Measurements from ENCODE around the gene ANKRD42.

Gene ANKRD42

GRCh38 chr11:83193315-83194280, at the start of gene ANKRD42:
TSS of gene ANKRD42 (plus strand) at chr11:83193712. CDS start at chr11:83194671, 959 bp downstream.
- H3K27me3 ChIP-seq (ENCODE audit: insufficient read depth, low read length, poor library complexity): no peaks in the 10 kb centered on the region
- H3K9ac ChIP-seq (ENCODE audit: low read depth, low read length): peak within 1 kb of the TSS; percentile 68
- H3K4me1 ChIP-seq (ENCODE audit: insufficient read depth, low read length): peaks cover 29% of the 10 kb centered on the region
- DNase-seq (peak; percentile 83), ATAC-seq (ENCODE audit: insufficient read depth, low read depth) (peak; percentile 90)
- peak within 1 kb of the TSS; percentile 96 for H2AFZ ChIP-seq (ENCODE audit: low read depth, low read length)
- H3K27ac ChIP-seq (ENCODE audit: low read length): peak within 1 kb of the TSS; percentile 82
- no peaks in the 10 kb centered on the region for H3K9me3 ChIP-seq (ENCODE audit: insufficient read depth, low read length, severe bottlenecking)
- peaks cover 16% of the 10 kb centered on the region for H3K79me2 ChIP-seq (ENCODE audit: insufficient read depth, low read length)
- H3K36me3 ChIP-seq (ENCODE audit: insufficient read depth, low read length): peaks cover 16% of the 10 kb centered on the region
- no peaks in the 10 kb centered on the region; the same call in 1 of the 2 replicates for H4K20me1 ChIP-seq (ENCODE audit: insufficient read depth, low read length)
- peak within 1 kb of the TSS; percentile 75 to 98 for H3K4me3 ChIP-seq (ENCODE audit: low read depth in 1 of 2, low read length in 2 of 2)
- peak within 1 kb of the TSS; percentile 100 for H3K4me2 ChIP-seq (ENCODE audit: insufficient read depth, low read length)
- TF ChIP-seq EZH2 (IDR thresholded peaks at IDR 0.05; ENCODE audit: borderline replicate concordance, low read depth, low read length, severe bottlenecking) (no peak), CTCF (IDR thresholded peaks at IDR 0.05; ENCODE audit: borderline replicate concordance, extremely low read depth, low read length, poor library complexity, severe bottlenecking) (no peak)

DNA sequence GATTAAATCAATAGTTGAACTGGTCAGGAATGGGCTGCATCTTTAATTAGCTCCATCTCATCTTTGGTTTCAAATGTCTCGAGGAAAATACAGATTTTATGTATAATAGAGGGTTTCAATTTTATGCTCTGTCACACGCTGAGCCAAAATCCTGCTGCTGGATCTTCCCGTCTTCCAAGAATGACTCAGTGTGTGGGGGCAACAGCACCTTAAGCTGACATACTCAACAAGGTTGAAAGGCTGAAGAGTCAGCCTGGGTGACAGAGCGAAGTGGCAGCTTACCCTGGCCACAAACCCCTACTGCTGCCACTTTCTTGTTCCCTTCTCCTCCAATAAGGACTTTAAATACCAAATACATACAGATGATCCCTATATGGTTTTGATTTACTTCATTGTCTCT, 45.6 kb upstream of the ANKRD42 start:
- H3K79me2 ChIP-seq (ENCODE audit: insufficient read depth, low read length): no peaks in the 10 kb centered on the region
- no peaks in the 10 kb centered on the region for H3K4me1 ChIP-seq (ENCODE audit: insufficient read depth, low read length)
- H4K20me1 ChIP-seq (ENCODE audit: insufficient read depth, low read length): no peaks in the 10 kb centered on the region
- H2AFZ ChIP-seq (ENCODE audit: low read depth, low read length): no peak overlapping the region
- H3K27me3 ChIP-seq (ENCODE audit: insufficient read depth, low read length, poor library complexity): peaks cover 4% of the 10 kb centered on the region
- ATAC-seq (ENCODE audit: insufficient read depth, low read depth) (no peak), DNase-seq (no peak)
- no peaks in the 10 kb centered on the region for H3K9me3 ChIP-seq (ENCODE audit: insufficient read depth, low read length, severe bottlenecking)
- TF ChIP-seq EZH2 (IDR thresholded peaks at IDR 0.05; ENCODE audit: borderline replicate concordance, low read depth, low read length, severe bottlenecking) (no peak), CTCF (IDR thresholded peaks at IDR 0.05; ENCODE audit: borderline replicate concordance, extremely low read depth, low read length, poor library complexity, severe bottlenecking) (no peak)
- no peak overlapping the region for H3K27ac ChIP-seq (ENCODE audit: low read length)
- H3K4me2 ChIP-seq (ENCODE audit: insufficient read depth, low read length): no peak overlapping the region
- no peaks in the 10 kb centered on the region for H3K36me3 ChIP-seq (ENCODE audit: insufficient read depth, low read length)
- H3K4me3 ChIP-seq (ENCODE audit: low read depth in 1 of 2, low read length in 2 of 2): no peak overlapping the region
- H3K9ac ChIP-seq (ENCODE audit: low read depth, low read length): no peak overlapping the region

DNA sequence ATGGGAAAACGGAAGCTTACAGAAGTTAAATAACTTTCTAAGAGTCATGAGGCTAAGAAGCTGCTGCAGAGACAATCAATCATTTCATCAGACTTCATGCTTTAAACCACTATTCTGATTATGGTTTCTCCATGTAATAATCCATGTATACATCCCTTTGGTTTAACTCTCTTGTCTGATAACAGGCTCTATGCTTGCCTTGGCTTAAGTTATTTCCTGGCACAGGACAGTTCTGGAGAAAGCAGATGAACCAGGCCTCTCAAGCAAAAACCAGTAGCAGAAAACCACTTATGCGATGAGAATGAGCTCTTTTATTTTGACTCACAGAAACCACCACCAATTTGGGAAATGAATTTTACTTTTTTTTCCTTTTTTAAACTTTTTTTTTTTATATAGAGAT, 43.1 kb upstream of the ANKRD42 start:
- H3K9me3 ChIP-seq (ENCODE audit: insufficient read depth, low read length, severe bottlenecking): no peaks in the 10 kb centered on the region
- TF ChIP-seq EZH2 (IDR thresholded peaks at IDR 0.05; ENCODE audit: borderline replicate concordance, low read depth, low read length, severe bottlenecking): no peak
- TF ChIP-seq CTCF (IDR thresholded peaks at IDR 0.05; ENCODE audit: borderline replicate concordance, extremely low read depth, low read length, poor library complexity, severe bottlenecking): no peak
- ATAC-seq (ENCODE audit: insufficient read depth, low read depth): no peak

More for the DNA sequence above, 43.1 kb upstream of the ANKRD42 start:
- no peak for DNase-seq
- no peaks in the 10 kb centered on the region for H3K36me3 ChIP-seq (ENCODE audit: insufficient read depth, low read length)
- H3K4me2 ChIP-seq (ENCODE audit: insufficient read depth, low read length): no peak overlapping the region
- H4K20me1 ChIP-seq (ENCODE audit: insufficient read depth, low read length): no peaks in the 10 kb centered on the region
- H3K79me2 ChIP-seq (ENCODE audit: insufficient read depth, low read length): no peaks in the 10 kb centered on the region
- H3K9ac ChIP-seq (ENCODE audit: low read depth, low read length): no peak overlapping the region
- H2AFZ ChIP-seq (ENCODE audit: low read depth, low read length): no peak overlapping the region
- H3K4me1 ChIP-seq (ENCODE audit: insufficient read depth, low read length): no peaks in the 10 kb centered on the region
- H3K4me3 ChIP-seq (ENCODE audit: low read depth in 1 of 2, low read length in 2 of 2): no peak overlapping the region
- no peak overlapping the region for H3K27ac ChIP-seq (ENCODE audit: low read length)
- H3K27me3 ChIP-seq (ENCODE audit: insufficient read depth, low read length, poor library complexity): peaks cover 4% of the 10 kb centered on the region

Data from DND-41 (cell line).